A673 (cell line): Measurements from ENCODE around the gene UNC13D. TPM values are rescaled to one million over a fixed set of nuclear protein-coding genes. Genes with fewer than 3 reads are reported as not detected.
"Not testable (repeated sequence)": the region's sequence is repeated elsewhere in the genome, so short reads cannot be mapped to it uniquely, and the experiment has no call there.

Source experiments
- BruUV-seq: library from RNA; stranded (reverse); fragments of 400-500 nt; replicated peaks from 2 replicates; lab custom pipeline; 2021; lab: Mats Ljungman, UMichigan
- CTCF ChIA-PET: fragments of 300-600 bp; sonication (Branson Sonifier 250); formaldehyde crosslinking; loops from one replicate; lab custom pipeline; 2022; ENCODE audit warnings: antibody characterized with exemption; lab: Charles Lee
- POLR2A ChIA-PET: fragments of 300-600 bp; sonication (Branson Sonifier 250); formaldehyde crosslinking; loops from one replicate; lab custom pipeline; 2022; ENCODE audit warnings: antibody characterized with exemption; ENCODE audit not compliant: low non-redundant PET; lab: Charles Lee
- DNase-seq: peaks from one replicate; pipeline ENCODE4 v3.0.0-alpha.2; 2015; ENCODE audit warnings: low spot score
- H3K27ac ChIP-seq: fragments of 200-600 bp; sonication (generic); 2 replicates; pipeline ENCODE4 v1.5.1; 2016; ENCODE audit warnings: mixed run types, low read depth, mild to moderate bottlenecking, mixed read lengths, antibody characterized with exemption, low read length; ENCODE audit not compliant: poor library complexity, severe bottlenecking
- H3K27me3 ChIP-seq: fragments of 200-600 bp; sonication (generic); replicated peaks from 2 replicates; pipeline ENCODE4 v1.6.1; 2017; ENCODE audit warnings: mixed run types, low read depth, mild to moderate bottlenecking, mixed read lengths, antibody characterized with exemption, low read length; ENCODE audit not compliant: insufficient read depth, poor library complexity
- H3K36me3 ChIP-seq: fragments of 200-600 bp; sonication (generic); 2 replicates; pipeline ENCODE4 v1.6.1; 2016; ENCODE audit warnings: mixed run types, mild to moderate bottlenecking, mixed read lengths, antibody characterized with exemption, low read length; ENCODE audit not compliant: insufficient read depth, poor library complexity, severe bottlenecking
- H3K4me1 ChIP-seq: fragments of 200-600 bp; sonication (generic); 2 replicates; pipeline ENCODE4 v1.6.1; 2017; ENCODE audit warnings: mixed run types, mild to moderate bottlenecking, mixed read lengths, antibody characterized with exemption, low read length; ENCODE audit not compliant: insufficient read depth, poor library complexity, severe bottlenecking
- H3K4me3 ChIP-seq: fragments of 200-600 bp; sonication (generic); 2 replicates; pipeline ENCODE4 v1.5.1; 2016; ENCODE audit warnings: low read depth, mixed run types, mild to moderate bottlenecking, mixed read lengths, low read length; ENCODE audit not compliant: poor library complexity, severe bottlenecking
- H3K9me3 ChIP-seq: fragments of 200-600 bp; sonication (generic); 2 replicates; pipeline ENCODE4 v1.6.1; 2016; ENCODE audit warnings: mixed run types, low read depth, mild to moderate bottlenecking, mixed read lengths, antibody characterized with exemption, low read length; ENCODE audit not compliant: poor library complexity, severe bottlenecking
- EZH2 ChIP-seq: fragments of 200-600 bp; sonication (generic); IDR thresholded peaks from 2 replicates; pipeline ENCODE4 v1.6.1; 2017; ENCODE audit warnings: borderline replicate concordance, low read depth, mild to moderate bottlenecking, mixed read lengths, antibody characterized with exemption, low read length; ENCODE audit not compliant: poor library complexity, severe bottlenecking
- intact Hi-C: fragments of 100-400 bp; cut with micrococcal nuclease; formaldehyde crosslinking; loops from one replicate; pipeline ENCODE4 v1.10.0; 2022; ENCODE audit not compliant: unreplicated experiment
- total RNA-seq: library from RNA; stranded (reverse); gene quantifications from 2 replicates; pipeline ENCODE4 v1.2.3, GENCODE V29; 2021
- TF ChIP-seq, protein P1 (sequence below): fragments of 300-800, 200-600 bp; sonication (generic); conservative IDR thresholded peaks from 2 replicates; pipeline ENCODE4 v1.5.1; 2017; ENCODE audit warnings: low read depth, mild to moderate bottlenecking, antibody characterized with exemption, low read length, moderate library complexity, mixed read lengths

UNC13D gene
- total RNA-seq, 1 experiment from 2014 or later = 0.37 TPM

DNA sequence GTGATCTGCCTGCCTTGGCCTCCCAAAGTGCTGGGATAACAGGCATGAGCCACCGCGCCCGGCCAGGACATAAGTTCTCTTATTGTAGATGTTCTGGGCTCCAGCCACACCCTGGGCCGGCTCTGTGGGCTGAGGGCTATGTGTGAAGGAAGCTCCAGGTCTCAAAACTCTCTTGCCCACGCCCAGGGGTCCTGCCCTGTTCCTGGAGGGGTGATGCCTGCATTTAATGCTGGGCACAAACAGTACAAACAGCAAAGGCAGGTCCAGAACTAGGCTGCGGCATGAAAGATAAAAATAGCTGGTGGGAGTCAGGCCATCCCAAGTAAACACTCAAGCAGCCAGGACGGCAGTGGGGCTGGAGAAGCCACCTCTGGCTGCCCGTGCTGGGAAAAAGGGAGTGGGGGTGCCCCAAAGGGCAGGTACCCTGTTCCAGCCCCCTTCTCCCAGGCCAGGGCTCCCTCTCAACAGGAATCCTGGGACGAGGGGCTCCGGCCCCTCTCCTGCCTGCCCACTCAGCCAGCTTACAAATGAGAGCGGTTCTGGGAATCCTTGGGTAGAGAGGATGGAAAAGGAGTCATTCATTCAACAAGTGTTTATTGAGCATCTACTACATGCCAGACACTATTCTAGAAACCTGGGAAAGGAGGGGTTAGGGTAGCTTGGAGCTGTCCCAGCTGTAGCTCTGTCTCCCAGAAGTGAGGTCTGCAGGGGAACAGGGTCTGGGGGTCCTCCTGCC lies 29.6 kb upstream of the UNC13D start:
- intact Hi-C loops = no loop called here
- no peak for TF ChIP-seq EZH2
- TF ChIP-seq, protein P1, sequence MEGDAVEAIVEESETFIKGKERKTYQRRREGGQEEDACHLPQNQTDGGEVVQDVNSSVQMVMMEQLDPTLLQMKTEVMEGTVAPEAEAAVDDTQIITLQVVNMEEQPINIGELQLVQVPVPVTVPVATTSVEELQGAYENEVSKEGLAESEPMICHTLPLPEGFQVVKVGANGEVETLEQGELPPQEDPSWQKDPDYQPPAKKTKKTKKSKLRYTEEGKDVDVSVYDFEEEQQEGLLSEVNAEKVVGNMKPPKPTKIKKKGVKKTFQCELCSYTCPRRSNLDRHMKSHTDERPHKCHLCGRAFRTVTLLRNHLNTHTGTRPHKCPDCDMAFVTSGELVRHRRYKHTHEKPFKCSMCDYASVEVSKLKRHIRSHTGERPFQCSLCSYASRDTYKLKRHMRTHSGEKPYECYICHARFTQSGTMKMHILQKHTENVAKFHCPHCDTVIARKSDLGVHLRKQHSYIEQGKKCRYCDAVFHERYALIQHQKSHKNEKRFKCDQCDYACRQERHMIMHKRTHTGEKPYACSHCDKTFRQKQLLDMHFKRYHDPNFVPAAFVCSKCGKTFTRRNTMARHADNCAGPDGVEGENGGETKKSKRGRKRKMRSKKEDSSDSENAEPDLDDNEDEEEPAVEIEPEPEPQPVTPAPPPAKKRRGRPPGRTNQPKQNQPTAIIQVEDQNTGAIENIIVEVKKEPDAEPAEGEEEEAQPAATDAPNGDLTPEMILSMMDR = no peak
- H3K4me3 ChIP-seq = no peak overlapping the region
- H3K36me3 ChIP-seq = no peaks in the 10 kb centered on the region
- no peaks in the 10 kb centered on the region for H3K9me3 ChIP-seq
- DNase-seq = no peak
- no peak overlapping the region for H3K27ac ChIP-seq
- H3K4me1 ChIP-seq = peaks cover 16% of the 10 kb centered on the region
- BruUV-seq = no TSS peak
- peaks cover 11% of the 10 kb centered on the region for H3K27me3 ChIP-seq
- ChIA-PET POLR2A (interaction anchor here (0.5 kb wide), 1 partner anchor 195 kb away, joined by 3 read pairs; no protein-coding TSS in a partner anchor), CTCF (interaction anchor here (0.5 kb wide), 1 partner anchor 126 kb away, joined by 3 read pairs; no protein-coding TSS in a partner anchor)

DNA sequence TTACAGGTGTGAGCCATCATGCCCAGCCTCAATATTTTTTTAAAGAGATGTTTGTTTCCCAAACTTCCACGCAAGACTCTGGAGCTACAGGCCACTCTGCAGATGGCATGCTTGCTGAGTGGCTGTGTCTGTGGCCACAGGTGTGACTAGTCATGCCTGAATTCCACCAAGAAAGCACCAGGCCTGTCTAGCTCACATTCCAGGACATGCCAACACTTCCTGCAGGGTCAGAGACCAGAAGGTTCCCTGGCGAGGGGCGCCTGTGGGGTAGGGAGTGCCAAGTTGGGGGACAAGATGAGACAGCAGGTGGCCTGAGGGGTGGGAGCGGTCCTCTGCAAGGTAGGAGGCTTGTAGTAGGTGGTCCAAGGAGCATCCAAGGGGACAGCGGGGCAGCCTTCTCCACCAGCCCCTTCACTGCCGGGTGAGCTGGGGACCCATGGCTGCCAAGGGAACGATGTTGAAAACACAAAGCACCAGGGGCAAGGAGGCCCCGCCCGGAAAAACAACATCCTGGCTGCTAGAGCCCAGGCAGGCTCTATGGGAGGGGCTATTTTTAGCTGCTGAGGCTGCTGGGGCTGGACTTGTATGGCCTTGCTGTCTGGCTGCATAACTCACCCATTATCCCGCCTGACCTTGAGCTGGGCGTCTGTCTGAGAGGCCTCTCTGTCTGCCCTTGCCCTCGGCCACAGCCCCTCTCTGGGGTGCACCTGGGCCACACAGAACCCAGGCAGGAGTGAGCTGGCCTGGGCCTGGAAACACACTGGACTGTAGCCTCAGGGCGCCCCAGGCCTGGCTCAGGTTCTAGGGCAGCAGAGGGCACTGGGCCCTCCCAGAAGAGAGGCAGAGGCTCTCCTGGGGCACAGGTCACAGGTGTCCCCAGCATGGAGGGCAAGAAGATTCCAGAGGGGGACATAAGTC lies 28.5 kb upstream of the UNC13D start:
- POLR2A ChIA-PET = no interaction called here
- Histone ChIP-seq H3K4me1 (peaks cover 12% of the 10 kb centered on the region), H3K27me3 (peaks cover 3% of the 10 kb centered on the region), H3K4me3 (no peak overlapping the region), H3K9me3 (no peaks in the 10 kb centered on the region), H3K36me3 (no peaks in the 10 kb centered on the region), H3K27ac (no peak overlapping the region)
- no TSS peak for BruUV-seq
- no peak for DNase-seq
- TF ChIP-seq, protein P1 = no peak
- intact Hi-C loops = no loop called here
- CTCF ChIA-PET = no interaction called here

DNA sequence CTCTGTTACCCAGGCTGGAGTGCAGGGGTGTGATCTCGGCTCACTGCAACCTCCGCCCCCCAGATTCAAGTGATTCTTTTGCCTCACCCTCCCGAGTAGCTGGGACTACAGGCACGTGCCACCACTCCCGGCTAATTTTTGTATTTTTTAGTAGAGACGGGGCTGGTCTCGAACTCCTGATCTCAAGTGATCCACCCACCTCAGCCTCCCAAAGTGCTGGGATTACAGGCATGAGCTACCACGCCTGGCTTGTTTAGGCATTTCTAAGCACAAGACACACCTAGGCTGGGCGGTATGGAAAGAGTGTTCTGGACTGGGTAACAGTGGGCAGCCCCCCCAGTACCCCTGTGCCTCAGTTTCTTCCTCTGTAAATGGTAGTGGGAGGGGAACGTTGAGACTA lies 26.0 kb upstream of the UNC13D start:
- H3K4me3 ChIP-seq, POLR2A ChIA-PET, H3K27ac ChIP-seq, H3K36me3 ChIP-seq, CTCF ChIA-PET, BruUV-seq, H3K9me3 ChIP-seq, H3K4me1 ChIP-seq, H3K27me3 ChIP-seq, intact Hi-C loops, DNase-seq: not testable (repeated sequence)
